Activated CD8-positive, alpha-beta memory T cell treated with anti-CD3 and anti-CD28 coated beads for 1 hour (primary cell): ENCODE data around the gene PWWP2B.

Experiments used
- DNase-seq, 2 donors: peaks; one replicate each; pipeline ENCODE4 v3.0.0-alpha.2; 2020; ENCODE audit warnings: low read depth in 1 of 2; ENCODE audit errors: extremely low read depth in 1 of 2

Gene PWWP2B

GRCh38 chr10:132392811-132393694 lies 3.9 kb upstream of the PWWP2B start:
- DNase-seq, result no peak

- no peak for DNase-seq
Observed at GRCh38 chr10:132393695-132394181, 3.3 kb upstream of the PWWP2B start.

- no peak for DNase-seq
Observed at GRCh38 chr10:132394201-132394811, 2.7 kb upstream of the PWWP2B start.

- no peak for DNase-seq
Observed at GRCh38 chr10:132394936-132395703, 1.9 kb upstream of the PWWP2B start.

- DNase-seq, result peak in 1 of 2 donors; percentile 18
Observed at GRCh38 chr10:132395704-132396493, 1.1 kb upstream of the PWWP2B start.

GRCh38 chr10:132396494-132397035 lies 435 bp upstream of the PWWP2B start:
- DNase-seq, result peak; percentile 27 to 55

GRCh38 chr10:132397671-132398565 lies 918 bp downstream of the PWWP2B start:
- DNase-seq, result no peak

- no peak for DNase-seq
Observed at GRCh38 chr10:132398566-132398991, 1.6 kb downstream of the PWWP2B start.

- DNase-seq, result no peak
Observed at GRCh38 chr10:132399117-132400035, 2.4 kb downstream of the PWWP2B start.

GRCh38 chr10:132400041-132400546 lies 3.1 kb downstream of the PWWP2B start:
- DNase-seq, result no peak

- DNase-seq, result no peak
Observed at GRCh38 chr10:132400547-132401151, 3.6 kb downstream of the PWWP2B start.

GRCh38 chr10:132401401-132402118 lies 4.6 kb downstream of the PWWP2B start:
- DNase-seq, result no peak

- no peak for DNase-seq
Observed at GRCh38 chr10:132402781-132403241, 5.8 kb downstream of the PWWP2B start.

- DNase-seq, result no peak
Observed at GRCh38 chr10:132403511-132404168, 6.6 kb downstream of the PWWP2B start.

- no peak for DNase-seq
Observed at GRCh38 chr10:132404169-132404880, 7.3 kb downstream of the PWWP2B start.
